Esophagus muscularis mucosa (tissue), 3 donors: Measurements from ENCODE around the gene LRRC3.

ENCODE experiments used
- POLR2A ChIP-seq: fragments of 450-650 bp; IDR thresholded peaks from one replicate; pipeline ENCODE4 v1.6.1; 2017; ENCODE audit warnings: antibody characterized with exemption, moderate library complexity, mild to moderate bottlenecking, low read depth
- TF ChIP-seq, protein P1 (sequence below), 3 experiments: fragments of 200-600 bp in 2 of 3; fragments of 450-650 bp in 1 of 3; sonication (generic) in 2 of 3; IDR thresholded peaks; one replicate each; pipeline ENCODE4 v1.5.1; 2017 to 2019; ENCODE audit warnings: antibody characterized with exemption in 3 of 3, mild to moderate bottlenecking in 2 of 3, moderate library complexity in 1 of 3

DNA sequence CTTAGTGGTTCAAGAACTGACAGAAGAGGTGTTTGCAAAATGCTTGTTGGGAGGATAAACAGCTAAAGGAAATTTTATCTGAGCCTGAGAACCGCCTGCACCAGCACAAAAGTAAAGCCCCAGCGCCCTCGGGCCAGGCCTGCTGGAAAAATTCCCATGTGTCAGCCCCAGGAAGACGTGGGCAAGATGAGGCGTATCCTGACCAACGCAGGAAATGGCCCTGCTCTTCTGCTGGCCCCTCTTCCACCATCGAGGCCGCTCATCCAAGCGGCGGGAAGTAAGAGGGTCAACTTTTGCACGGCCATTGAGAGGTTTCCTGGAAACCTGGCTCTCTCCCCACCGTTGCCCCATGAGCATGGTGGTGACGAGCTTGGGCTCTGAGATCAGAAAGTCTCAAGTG, 39.6 kb downstream of the LRRC3 start:
- no peak for TF ChIP-seq POLR2A
- TF ChIP-seq, protein P1, sequence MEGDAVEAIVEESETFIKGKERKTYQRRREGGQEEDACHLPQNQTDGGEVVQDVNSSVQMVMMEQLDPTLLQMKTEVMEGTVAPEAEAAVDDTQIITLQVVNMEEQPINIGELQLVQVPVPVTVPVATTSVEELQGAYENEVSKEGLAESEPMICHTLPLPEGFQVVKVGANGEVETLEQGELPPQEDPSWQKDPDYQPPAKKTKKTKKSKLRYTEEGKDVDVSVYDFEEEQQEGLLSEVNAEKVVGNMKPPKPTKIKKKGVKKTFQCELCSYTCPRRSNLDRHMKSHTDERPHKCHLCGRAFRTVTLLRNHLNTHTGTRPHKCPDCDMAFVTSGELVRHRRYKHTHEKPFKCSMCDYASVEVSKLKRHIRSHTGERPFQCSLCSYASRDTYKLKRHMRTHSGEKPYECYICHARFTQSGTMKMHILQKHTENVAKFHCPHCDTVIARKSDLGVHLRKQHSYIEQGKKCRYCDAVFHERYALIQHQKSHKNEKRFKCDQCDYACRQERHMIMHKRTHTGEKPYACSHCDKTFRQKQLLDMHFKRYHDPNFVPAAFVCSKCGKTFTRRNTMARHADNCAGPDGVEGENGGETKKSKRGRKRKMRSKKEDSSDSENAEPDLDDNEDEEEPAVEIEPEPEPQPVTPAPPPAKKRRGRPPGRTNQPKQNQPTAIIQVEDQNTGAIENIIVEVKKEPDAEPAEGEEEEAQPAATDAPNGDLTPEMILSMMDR (IDR thresholded peaks at IDR 0.05) = no peak
